Ovary (tissue), 10 donors: ENCODE measurements around the gene HYKK. TPM values are rescaled to one million over a fixed set of nuclear protein-coding genes. Genes with fewer than 3 reads are reported as not detected.

Experiments used
- DNase-seq, 5 donors: peaks; one replicate each; pipeline ENCODE4 v3.0.0-alpha.2; 2019 to 2020
- H3K27ac ChIP-seq, 2 donors: fragments of 200-600 bp; one replicate each; pipeline versions ENCODE4 v1.5.1 to v1.8.0; 2019 to 2022
- H3K27me3 ChIP-seq: fragments of 200-600 bp; one replicate; pipeline ENCODE4 v1.8.0; 2022
- H3K36me3 ChIP-seq: fragments of 200-600 bp; sonication (generic); one replicate; pipeline ENCODE4 v1.5.1; 2019
- H3K4me1 ChIP-seq: one replicate; pipeline ENCODE4 v1.8.1; 2013; ENCODE audit warnings: mild to moderate bottlenecking, moderate library complexity; ENCODE audit not compliant: insufficient read depth
- H3K4me3 ChIP-seq: fragments of 200-600 bp; sonication (generic); one replicate; pipeline ENCODE4 v1.5.1; 2017
- H3K9me3 ChIP-seq, 2 donors: fragments of 200-600 bp in 1 of 2; sonication (generic) in 1 of 2; one replicate each; pipeline versions ENCODE4 v1.5.1 to v1.8.1; 2013 to 2019; ENCODE audit warnings: mild to moderate bottlenecking in 1 of 2, moderate library complexity in 1 of 2
- CTCF ChIP-seq, 3 donors: fragments of 450-650 bp in 2 of 3; fragments of 200-600 bp in 1 of 3; IDR thresholded peaks; one replicate each; pipeline versions ENCODE4 v1.5.1 to v1.8.0; 2016 to 2022; ENCODE audit warnings: antibody characterized with exemption in 3 of 3, mild to moderate bottlenecking in 1 of 3
- EP300 ChIP-seq: sonication (generic); formaldehyde crosslinking; IDR thresholded peaks from one replicate; pipeline ENCODE4 v1.6.1; 2017; ENCODE audit warnings: antibody characterized with exemption
- POLR2A ChIP-seq: fragments of 450-650 bp; IDR thresholded peaks from one replicate; pipeline ENCODE4 v1.6.1; 2017; ENCODE audit warnings: antibody characterized with exemption, mild to moderate bottlenecking, moderate library complexity
- WGBS, 3 donors: extraction: QIAGEN DNeasy Blood & Tissue Kit in 1 of 3; methylation state at CpG; one replicate each; pipeline versions ENCODE4 v1.1.5 to v1.1.7; 2013 to 2017; 5-methylcytosine and 5-hydroxymethylcytosine counted together
- intact Hi-C, 4 donors: fragments of 100-400 bp; cut with DNase I; formaldehyde crosslinking; loops; one replicate each; pipeline versions ENCODE4 v1.11.0 to v1.15.1; 2022 to 2023
- long read RNA-seq, 3 donors: library from polyadenylated mRNA in 2 of 3; unstranded in 2 of 3; transcript quantifications; one replicate each; pipeline ENCODE4 v2.0.0 and lab custom pipeline, GENCODE V29; 2021 to 2026
- polyA plus RNA-seq, 2 donors: library from polyadenylated mRNA; stranded (reverse); fragments of 200-250 nt in 1 of 2; fragments of 350-450 nt in 1 of 2; fragmentation: Illumina TruSeq in 1 of 2; extraction: RNeasy Lipid Tissue Mini Kit (QIAGEN cat#74804) in 1 of 2; gene quantifications; one replicate each; pipeline ENCODE4 v1.2.3, GENCODE V29; 2013 to 2014
- total RNA-seq, 7 donors: library from RNA; depleted of rRNA in 2 of 7; stranded (reverse); fragments of >200 nt in 2 of 7; fragmentation: NEBNext Ultra II Directional in 3 of 7; extraction: Animal tissue kit (Norgen Biotek cat#: 25700) in 3 of 7; gene quantifications; one replicate each; pipeline versions ENCODE4 v1.1.0 to v1.2.4, GENCODE V29; 2016 to 2023
- donor health status: DM: no; HTN: no; CAD: no; lungs with moderate emphysema.
- donor health status: DM: no; HTN: no; CAD: no.
- donor health status: Bipolar disorder and iron deficiency.
- donor health status: DM: yes; HTN: yes; CAD: no.
- donor health status: DM: no; HTN: no; CAD: no.
- donor health status: DM: yes; HTN: yes; CAD: no.

HYKK gene, protein sequence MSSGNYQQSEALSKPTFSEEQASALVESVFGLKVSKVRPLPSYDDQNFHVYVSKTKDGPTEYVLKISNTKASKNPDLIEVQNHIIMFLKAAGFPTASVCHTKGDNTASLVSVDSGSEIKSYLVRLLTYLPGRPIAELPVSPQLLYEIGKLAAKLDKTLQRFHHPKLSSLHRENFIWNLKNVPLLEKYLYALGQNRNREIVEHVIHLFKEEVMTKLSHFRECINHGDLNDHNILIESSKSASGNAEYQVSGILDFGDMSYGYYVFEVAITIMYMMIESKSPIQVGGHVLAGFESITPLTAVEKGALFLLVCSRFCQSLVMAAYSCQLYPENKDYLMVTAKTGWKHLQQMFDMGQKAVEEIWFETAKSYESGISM
- total RNA-seq (10 to 100 TPM in 1 of 7 donors, 1 to 10 TPM in 6; 4.0 to 10.8 (median 8.7) TPM), polyA plus RNA-seq (1 to 10 TPM; 6.7 to 9.4 TPM)
- long read RNA-seq, donor 1, partial matches to known transcripts = 0 of 5 reads
- long read RNA-seq, donor 1, other reads (novel, unspliced or antisense) = 2 of 5 reads
- long read RNA-seq, donor 2, partial matches to known transcripts = 0 of 1 reads
- long read RNA-seq, donor 2, other reads (novel, unspliced or antisense) = 0 of 1 reads
- long read RNA-seq, donor 3, partial matches to known transcripts = 0 of 3 reads
- long read RNA-seq, donor 3, other reads (novel, unspliced or antisense) = 2 of 3 reads

DNA sequence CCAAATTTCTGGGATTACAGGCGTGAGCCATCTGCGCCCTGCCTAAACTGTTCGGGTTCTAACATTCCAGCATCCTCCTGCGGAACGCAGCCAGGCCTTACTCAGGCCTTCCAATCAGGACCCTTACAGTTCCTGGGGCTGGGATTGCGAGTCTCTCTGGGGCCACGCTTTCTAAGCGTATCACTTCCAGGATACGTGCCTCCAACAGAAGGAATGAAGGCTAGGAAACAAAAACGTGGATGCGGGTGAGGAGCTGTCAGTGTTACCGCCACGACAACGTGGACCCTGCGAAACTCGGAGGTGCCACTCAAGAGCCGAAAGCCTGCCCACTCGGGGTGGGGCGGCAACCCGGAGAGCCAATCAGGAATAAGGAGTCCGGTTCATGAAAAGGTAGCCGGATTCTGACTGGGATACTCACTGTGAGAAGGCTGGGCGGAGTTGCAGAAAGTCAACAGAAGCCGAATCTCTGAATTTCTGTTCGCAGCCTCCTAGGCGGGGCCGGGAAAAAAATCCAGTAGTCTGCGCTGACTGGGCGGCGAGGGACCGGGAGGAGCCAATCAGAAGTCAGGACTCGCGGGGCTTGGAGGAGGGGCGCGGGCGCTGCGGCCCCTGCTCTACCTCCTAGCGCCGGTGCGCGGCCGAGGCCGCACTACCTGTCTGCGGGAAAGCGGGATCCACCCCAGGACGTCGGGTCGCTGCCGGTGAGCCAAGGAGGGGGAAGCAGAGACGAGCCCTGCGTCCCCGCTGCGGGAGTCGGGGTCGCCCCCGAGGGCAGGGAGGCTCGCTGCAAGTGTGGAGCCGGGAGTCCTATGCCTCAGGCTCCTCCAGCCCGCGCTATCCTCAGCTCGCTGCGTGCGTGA, at the start of gene HYKK:
Gene HYKK (plus strand): TSS at position 607 of the 860 bp plus-strand sequence. CDS start 5,512 bp downstream, outside the sequence.
- TF ChIP-seq POLR2A (no peak), CTCF (IDR thresholded peaks at IDR 0.05) (peak in 2 of 3 donors; percentile 20 to 26)
- peak; percentile 88 to 93 (median 89) for DNase-seq
- Histone ChIP-seq H3K9me3 (no peaks in the 10 kb centered on the region), H3K4me1 (no peaks in the 10 kb centered on the region), H3K27ac (peak within 1 kb of the TSS; percentile 5 to 77), H3K27me3 (no peaks in the 10 kb centered on the region), H3K36me3 (no peaks in the 10 kb centered on the region), H3K4me3 (peak within 1 kb of the TSS; percentile 71)
- WGBS, 3 donors = 0 to 1% (median 0%) methylated on average over 50 to 63 of the region's 63 CpGs
- intact Hi-C loops = no loop called here

GRCh38 chr15:78460737-78461136, 46.6 kb upstream of the HYKK start:
- no peak for DNase-seq
- no peaks in the 10 kb centered on the region for H3K36me3 ChIP-seq
- no peak for TF ChIP-seq EP300
- 85 to 91% (median 88%) methylated on average over 4 of the region's 4 CpGs for WGBS, 3 donors
- H3K27me3 ChIP-seq = no peaks in the 10 kb centered on the region
- peaks cover 8% of the 10 kb centered on the region for H3K4me1 ChIP-seq
- intact Hi-C loops = no loop called here
- H3K9me3 ChIP-seq = no peaks in the 10 kb centered on the region
- H3K4me3 ChIP-seq = no peak overlapping the region
- no peak overlapping the region for H3K27ac ChIP-seq

GRCh38 chr15:78461171-78461888, 46.0 kb upstream of the HYKK start:
- Histone ChIP-seq H3K27ac (no peak overlapping the region), H3K4me3 (no peak overlapping the region), H3K36me3 (no peaks in the 10 kb centered on the region), H3K9me3 (no peaks in the 10 kb centered on the region), H3K27me3 (no peaks in the 10 kb centered on the region), H3K4me1 (peaks cover 6% of the 10 kb centered on the region)
- intact Hi-C loops = no loop called here
- TF ChIP-seq POLR2A = no peak
- TF ChIP-seq EP300 = no peak
- TF ChIP-seq CTCF (IDR thresholded peaks at IDR 0.05) = no peak
- DNase-seq = no peak
- 50 to 54% (median 52%) methylated on average over 3 of the region's 3 CpGs for WGBS, 3 donors

DNA sequence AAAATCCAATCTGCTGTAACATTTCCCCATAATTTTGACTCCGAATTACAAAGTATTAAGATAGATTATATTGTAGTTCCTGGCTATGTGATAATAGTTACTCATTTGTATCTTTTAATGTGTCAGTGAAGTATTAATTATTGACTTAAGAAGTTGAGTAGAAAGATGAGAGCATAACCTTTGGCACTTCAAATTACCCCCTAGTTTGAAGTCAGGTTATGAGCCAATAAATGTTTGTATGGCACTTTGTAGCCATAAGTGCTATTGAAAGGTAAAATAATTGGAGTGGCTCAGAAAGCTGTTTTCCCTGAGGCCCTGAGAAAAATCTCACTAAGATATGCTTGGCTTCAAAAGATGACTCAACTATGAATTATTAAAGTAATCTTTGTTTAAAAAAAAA, 38.3 kb upstream of the HYKK start:
- Histone ChIP-seq H3K4me3 (no peak overlapping the region), H3K27ac (no peak overlapping the region), H3K27me3 (no peaks in the 10 kb centered on the region), H3K36me3 (no peaks in the 10 kb centered on the region), H3K9me3 (no peaks in the 10 kb centered on the region), H3K4me1 (peaks cover 2% of the 10 kb centered on the region)
- 48 to 98% (median 98%) methylated on average over 1 of the region's 1 CpG for WGBS, 3 donors
- TF ChIP-seq EP300 (no peak), CTCF (IDR thresholded peaks at IDR 0.05) (no peak), POLR2A (no peak)
- intact Hi-C loops = no loop called here
- no peak for DNase-seq
